GM18507 (cell line): ENCODE data around the gene NOS1AP.

Experiments used
- DNase-seq: peaks from one replicate; pipeline ENCODE4 v3.0.0; 2011; ENCODE audit warnings: low read depth; ENCODE audit not compliant: insufficient read length; ENCODE audit errors: extremely low spot score
- FAIRE-seq: peaks from 2 replicates; lab custom pipeline; 2011; peaks lifted over from hg19 to GRCh38; lab: Jason Lieb, UNC

NOS1AP gene

GRCh38 chr1:162083273-162083672, 13.8 kb downstream of the NOS1AP start:
- no peak for FAIRE-seq
- no peak for DNase-seq

- DNase-seq (no peak), FAIRE-seq (no peak)
Measured at GRCh38 chr1:162085991-162086390, 16.5 kb downstream of the NOS1AP start.

GRCh38 chr1:162087111-162087510, 17.6 kb downstream of the NOS1AP start:
- FAIRE-seq = no peak

GRCh38 chr1:162087574-162087973, 18.1 kb downstream of the NOS1AP start:
- FAIRE-seq = no peak
- no peak for DNase-seq

More at GRCh38 chr1:162087111-162087510, 17.6 kb downstream of the NOS1AP start:
- DNase-seq = no peak

GRCh38 chr1:162088281-162088969, 18.9 kb downstream of the NOS1AP start:
- DNase-seq (no peak), FAIRE-seq (no peak)

GRCh38 chr1:162089748-162090147, 20.3 kb downstream of the NOS1AP start:
- no peak for DNase-seq
- no peak for FAIRE-seq

GRCh38 chr1:162090378-162090777, 20.9 kb downstream of the NOS1AP start:
- DNase-seq (no peak), FAIRE-seq (no peak)

GRCh38 chr1:162091681-162092524, 22.4 kb downstream of the NOS1AP start:
- DNase-seq = no peak
- no peak for FAIRE-seq

GRCh38 chr1:162093095-162093494, 23.6 kb downstream of the NOS1AP start:
- FAIRE-seq = no peak
- no peak for DNase-seq

GRCh38 chr1:162094271-162094670, 24.8 kb downstream of the NOS1AP start:
- no peak for DNase-seq
- no peak for FAIRE-seq

- no peak for FAIRE-seq
- DNase-seq = no peak
Measured at GRCh38 chr1:162094723-162095122, 25.2 kb downstream of the NOS1AP start.

- FAIRE-seq = no peak
- DNase-seq = no peak
Measured at GRCh38 chr1:162107911-162108310, 38.4 kb downstream of the NOS1AP start.

GRCh38 chr1:162108426-162108825, 38.9 kb downstream of the NOS1AP start:
- FAIRE-seq (no peak), DNase-seq (no peak)

- DNase-seq (no peak), FAIRE-seq (no peak)
Measured at GRCh38 chr1:162110910-162111309, 41.4 kb downstream of the NOS1AP start.

GRCh38 chr1:162111572-162111971, 42.1 kb downstream of the NOS1AP start:
- no peak for DNase-seq
- no peak for FAIRE-seq

GRCh38 chr1:162113419-162113818, 43.9 kb downstream of the NOS1AP start:
- FAIRE-seq = no peak

GRCh38 chr1:162117039-162117774, 47.7 kb downstream of the NOS1AP start:
- FAIRE-seq (no peak), DNase-seq (no peak)

More at GRCh38 chr1:162113419-162113818, 43.9 kb downstream of the NOS1AP start:
- no peak for DNase-seq

GRCh38 chr1:162118063-162118462, 48.6 kb downstream of the NOS1AP start:
- FAIRE-seq = no peak
- no peak for DNase-seq

- DNase-seq = no peak
Measured at GRCh38 chr1:162128693-162129356, 59.3 kb downstream of the NOS1AP start.

GRCh38 chr1:162130308-162130707, 60.8 kb downstream of the NOS1AP start:
- no peak for DNase-seq
- FAIRE-seq = no peak

More at GRCh38 chr1:162128693-162129356, 59.3 kb downstream of the NOS1AP start:
- FAIRE-seq = no peak
